Measurements from ENCODE around the gene GSK3B.
"Not testable (repeated sequence)": the region's sequence is repeated elsewhere in the genome, so short reads cannot be mapped to it uniquely, and the experiment has no call there.

Gene GSK3B

DNA sequence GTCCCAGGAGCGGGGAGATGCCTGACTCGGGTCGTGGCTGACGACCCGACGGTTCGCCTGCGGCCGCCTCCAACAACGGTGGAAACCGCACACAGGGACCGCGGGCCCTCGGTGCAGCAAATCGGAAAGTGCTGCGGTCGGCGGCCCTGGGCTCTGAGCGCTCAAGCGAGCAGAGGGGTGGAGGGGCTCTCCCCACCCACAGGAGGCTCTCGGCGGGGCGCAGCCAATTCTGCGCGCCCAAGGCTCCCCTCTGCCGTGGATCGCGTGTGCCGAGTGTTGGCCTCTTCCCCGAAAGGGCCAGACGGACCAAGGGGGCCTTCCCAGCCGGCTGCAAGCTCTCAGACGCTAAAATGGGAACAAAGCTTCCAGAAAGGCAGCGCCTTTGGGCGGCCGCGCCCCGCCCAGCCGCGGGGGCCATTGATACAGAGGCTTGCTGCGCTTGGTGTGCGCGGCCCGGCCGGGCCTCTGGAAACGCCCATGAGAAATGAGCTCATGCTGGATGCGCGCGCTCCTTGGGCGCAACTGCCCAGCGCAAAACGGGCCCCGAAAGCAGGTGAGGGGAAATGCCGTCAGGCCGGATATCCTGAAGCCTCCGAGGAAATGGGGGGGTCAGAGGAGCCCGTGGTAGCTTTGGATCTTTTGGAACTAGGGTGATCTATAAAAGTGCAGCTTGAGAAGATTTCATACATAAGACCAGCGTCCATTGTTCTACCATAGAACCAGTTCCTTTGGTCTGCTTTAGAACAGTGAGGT is 1.2 kb upstream of the GSK3B start:
- DNase-seq, result peak; percentile 90

DNA sequence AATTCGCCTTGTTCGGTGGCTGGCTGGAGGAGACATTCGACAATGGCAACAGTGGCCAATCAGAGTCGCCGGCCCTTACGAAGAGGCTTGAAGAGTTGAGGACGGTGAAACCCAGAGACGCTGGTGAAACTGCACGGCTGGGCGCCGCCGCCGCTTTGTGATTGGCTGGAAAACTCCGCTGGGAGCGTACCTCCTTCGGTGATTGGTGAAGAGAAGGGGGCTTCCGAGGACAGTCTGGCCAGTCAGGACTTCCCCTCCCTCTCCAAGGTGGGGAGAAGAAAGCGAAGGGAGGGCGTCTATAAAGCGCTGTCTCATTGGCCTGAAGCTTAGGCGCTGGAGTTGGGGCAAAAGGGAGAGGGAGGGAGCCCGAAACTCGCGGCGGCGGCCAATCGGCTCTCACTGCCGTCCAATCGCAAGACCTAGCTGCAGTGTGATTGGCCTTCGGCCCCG is 554 bp upstream of the GSK3B start:
- peak; percentile 100 for DNase-seq

GRCh38 chr3:120093119-120093910 is 932 bp downstream of the GSK3B start:
- peak; percentile 67 for DNase-seq

DNA sequence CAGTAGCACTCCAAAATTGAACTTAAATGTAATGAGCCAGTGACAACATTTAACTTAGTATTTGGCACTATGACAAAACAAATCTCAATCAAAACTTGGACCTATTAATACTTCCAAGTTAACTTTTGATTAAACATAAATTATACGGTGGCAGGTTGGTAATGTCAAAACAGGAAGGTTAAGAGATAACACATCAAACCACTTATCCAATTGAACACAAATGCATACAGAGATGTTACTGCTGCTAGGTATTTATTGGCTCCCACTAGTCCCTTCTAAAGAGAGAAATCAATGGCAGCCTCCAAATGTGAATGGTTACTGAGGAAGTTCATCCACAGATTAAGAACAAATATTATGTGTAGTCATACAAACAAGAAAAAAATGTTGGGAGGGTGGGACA is 1.8 kb downstream of the GSK3B start:
- no peak for DNase-seq

DNA sequence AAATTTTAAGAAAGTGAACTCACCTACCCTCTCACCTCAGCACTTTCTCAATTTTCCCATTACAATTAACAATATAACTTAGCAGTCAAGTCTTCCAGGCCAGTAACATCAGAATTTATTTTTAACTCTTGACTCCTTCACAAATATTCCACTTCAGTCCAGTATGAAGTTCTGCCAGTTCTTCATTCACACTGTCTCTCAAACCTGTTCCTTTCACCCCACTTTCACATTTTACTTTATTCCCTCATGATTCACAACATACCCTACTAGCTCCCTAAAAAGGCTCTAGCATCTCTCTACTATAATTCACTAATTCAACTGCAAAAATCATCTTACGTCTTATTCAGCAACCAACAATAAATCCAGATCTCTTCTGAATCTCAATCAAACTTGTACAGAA is 3.8 kb downstream of the GSK3B start:
- no peak for DNase-seq

DNA sequence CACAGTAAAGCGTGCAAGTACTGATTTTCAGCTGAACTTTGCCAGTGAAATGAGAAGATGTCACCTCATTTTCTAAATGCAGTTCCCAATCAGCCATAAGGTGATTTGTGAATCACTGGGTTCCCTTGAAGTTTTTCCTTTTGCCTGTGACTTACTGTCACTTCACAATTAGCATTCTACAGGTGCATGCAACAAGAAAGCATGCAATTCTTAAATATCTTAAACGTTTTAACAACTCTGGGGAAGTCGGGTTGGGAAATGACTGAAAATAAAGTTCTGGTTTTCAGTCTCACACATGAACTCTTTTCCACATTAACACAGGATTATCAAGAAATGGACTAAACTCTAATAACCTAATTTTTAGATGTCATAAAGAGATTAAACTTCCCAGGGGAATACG is 5.2 kb downstream of the GSK3B start:
- DNase-seq, result no peak

DNA sequence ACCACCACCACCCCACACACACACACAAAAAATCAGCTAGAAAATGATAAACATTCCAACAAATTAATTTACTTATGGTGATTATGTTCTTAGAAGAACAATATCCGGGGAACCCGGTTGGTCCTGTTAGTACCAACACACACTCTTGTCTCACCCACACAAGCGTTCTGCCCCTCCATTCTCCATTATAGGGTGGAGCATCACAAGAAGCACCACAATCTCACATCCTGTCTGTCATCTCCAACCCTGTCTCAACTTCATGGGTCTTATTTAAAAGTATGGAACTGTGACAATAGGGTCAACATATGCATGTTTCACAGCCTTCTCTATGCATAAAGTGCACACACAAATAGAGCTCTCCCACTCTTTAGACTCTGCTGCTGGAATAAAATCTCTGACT is 5.6 kb downstream of the GSK3B start:
- no peak for DNase-seq

DNA sequence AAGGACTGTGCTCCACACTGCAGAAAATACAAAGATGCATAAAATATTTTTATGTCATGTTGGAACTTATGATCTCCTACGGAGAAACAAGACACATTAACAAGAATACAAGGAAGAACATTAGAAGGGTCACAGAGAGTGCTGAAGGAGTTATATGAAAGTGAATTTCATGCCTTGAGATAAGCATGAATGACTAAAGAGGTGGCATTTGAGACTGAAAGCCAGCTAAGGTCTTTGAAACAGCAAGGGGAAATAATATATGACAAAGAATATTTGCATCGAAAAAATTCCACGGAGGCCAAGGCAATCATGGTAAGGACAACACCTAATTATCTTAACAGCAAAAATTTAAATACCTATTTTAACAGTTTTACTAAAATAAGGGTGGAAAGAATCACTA is 12.5 kb downstream of the GSK3B start:
- no peak for DNase-seq

- no peak for DNase-seq
These were observed 13.4 kb downstream of the GSK3B start for GRCh38 chr3:120080836-120081235.

- no peak for DNase-seq
These were observed 16.5 kb downstream of the GSK3B start for GRCh38 chr3:120077731-120078130.

- DNase-seq, result no peak
These were observed 21.3 kb downstream of the GSK3B start for GRCh38 chr3:120072867-120073525.

GRCh38 chr3:120071259-120071658 is 23.0 kb downstream of the GSK3B start:
- no peak for DNase-seq

- DNase-seq, result no peak
These were observed 23.8 kb downstream of the GSK3B start for GRCh38 chr3:120070263-120070981.

DNA sequence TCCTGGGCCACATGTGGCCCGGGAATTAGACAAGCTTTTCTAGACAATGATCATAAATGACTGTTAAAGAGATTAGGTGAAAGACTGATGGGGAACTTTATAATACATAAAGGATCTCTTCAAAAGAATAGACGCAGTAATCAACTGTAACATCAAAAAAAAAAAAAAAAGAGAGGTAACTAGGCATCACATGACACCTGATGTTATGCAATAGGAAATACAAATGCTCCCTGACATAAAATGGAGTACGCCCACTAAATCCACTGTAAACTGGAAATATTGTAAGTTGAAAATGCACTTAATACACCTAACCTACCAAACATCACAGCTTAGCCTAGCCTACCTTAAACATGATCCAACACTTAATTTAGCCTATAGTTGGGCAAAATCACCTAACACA is 27.2 kb downstream of the GSK3B start:
- no peak for DNase-seq

GRCh38 chr3:120066634-120067033 is 27.6 kb downstream of the GSK3B start:
- no peak for DNase-seq

- no peak for DNase-seq
These were observed 29.6 kb downstream of the GSK3B start for GRCh38 chr3:120064641-120065040.

DNA sequence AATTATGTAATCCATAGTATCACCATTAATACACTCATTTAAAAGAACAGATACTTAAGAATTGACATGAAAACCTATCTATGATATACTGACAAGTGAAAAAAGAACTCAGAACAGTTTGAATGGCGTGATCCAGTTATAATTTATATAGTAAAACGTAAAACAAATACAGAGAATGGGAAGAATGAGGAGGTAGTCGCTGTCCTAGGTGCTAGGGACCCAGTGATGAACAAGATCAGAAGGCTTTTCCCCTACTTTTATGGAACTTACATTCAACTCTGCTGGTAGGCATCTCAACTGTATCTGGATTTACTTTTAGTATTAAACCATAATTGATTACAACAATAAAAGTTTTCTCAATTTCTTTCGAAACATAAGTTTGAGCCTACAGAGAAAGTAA is 31.8 kb downstream of the GSK3B start:
- no peak for DNase-seq

DNA sequence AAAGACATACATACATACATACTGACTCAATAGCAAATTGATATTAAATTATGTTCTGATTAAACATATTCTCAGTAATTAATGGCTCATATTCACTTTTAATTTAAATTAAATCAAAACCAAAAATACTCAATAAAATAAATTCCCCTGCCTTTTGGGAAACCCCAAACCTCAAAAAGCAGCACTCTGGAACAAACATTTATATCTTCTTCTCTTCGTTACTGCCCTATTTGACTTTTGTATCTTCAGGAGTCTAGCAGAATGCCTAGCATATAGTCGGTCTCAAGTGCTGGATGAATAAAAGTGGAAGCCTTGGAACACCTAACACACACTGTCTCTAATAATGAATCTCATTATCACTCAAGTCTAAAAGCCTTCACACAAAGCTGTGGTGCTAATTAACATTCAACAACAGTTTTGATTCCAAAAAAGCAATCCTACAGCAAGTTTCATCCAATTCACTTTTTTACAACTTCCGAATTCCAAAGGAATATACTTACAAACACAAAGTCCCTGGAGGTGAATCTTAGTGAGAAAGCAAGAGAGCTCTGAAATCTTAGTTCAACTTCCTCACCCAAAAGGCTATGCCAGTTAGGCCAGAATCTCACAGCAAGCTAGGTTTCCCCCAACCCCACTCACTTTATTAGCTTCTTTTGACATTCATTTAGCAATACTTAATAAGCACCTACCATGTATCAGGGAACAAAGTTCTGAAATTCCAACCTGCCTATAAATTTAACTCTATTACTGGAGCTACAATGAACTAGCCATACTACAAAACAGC is 35.0 kb downstream of the GSK3B start:
- DNase-seq, result no peak

DNA sequence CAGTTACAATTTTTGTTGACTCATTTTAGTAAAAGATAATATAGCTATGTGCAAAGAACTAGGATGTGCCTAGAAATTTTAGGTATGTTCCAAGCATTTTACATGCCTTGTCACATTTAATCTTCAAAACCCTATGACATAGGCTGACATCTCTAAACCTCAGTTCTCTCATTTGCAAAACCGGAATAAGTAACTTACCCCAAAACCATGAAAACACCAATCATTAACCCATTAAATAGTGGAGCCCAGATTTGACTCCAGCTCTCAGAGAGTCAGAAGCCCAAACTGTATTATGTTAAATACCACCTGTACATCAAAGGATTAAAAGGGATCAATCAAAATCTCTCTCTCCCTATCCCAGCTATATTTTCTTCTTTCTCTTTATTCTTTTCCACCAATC is 36.6 kb downstream of the GSK3B start:
- DNase-seq, result no peak

GRCh38 chr3:120057029-120057428 is 37.2 kb downstream of the GSK3B start:
- no peak for DNase-seq

DNA sequence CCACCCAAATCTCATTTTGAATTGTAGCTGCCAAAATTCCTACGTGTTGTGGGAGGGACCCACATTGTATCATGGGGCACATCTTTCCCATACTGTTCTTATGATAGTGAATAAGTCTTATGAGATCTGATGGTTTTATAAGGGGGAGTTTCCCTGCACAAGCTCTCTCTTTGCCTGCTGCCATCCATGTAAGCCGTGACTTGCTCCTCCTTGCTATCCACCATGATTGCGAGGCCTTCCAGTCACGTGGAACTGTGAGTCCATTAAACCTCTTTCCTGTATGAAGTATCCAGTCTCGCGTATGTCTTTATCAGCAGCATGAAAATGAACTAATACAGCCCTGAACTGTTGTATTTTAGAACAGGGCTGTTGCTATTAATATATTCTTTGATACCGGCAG is 40.6 kb downstream of the GSK3B start:
- not testable (repeated sequence) for DNase-seq

DNA sequence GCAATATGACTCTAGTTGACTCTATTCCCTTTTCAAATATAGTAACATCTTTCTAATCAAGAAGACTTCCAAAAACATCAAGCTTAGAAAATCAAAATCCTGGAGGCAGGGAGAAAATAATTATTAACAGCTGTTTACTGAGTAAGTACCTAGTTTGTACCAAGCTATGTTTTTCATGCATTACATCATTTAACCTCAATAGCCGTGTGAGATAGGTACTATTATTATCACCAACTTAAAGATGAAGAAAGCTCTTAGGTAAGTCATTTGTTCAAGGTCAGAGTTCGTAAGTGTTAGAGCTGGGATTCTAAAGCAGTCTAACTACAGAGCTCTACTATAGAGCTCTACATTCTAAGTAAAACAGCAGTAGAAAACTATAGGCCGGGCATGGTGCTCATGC is 41.6 kb downstream of the GSK3B start:
- DNase-seq, result no peak

Measured in DMS79 treated with DMSO at 0.1 percent for 48 hours (cell line).